Measurements from ENCODE around the gene HPN.

HPN gene

DNA sequence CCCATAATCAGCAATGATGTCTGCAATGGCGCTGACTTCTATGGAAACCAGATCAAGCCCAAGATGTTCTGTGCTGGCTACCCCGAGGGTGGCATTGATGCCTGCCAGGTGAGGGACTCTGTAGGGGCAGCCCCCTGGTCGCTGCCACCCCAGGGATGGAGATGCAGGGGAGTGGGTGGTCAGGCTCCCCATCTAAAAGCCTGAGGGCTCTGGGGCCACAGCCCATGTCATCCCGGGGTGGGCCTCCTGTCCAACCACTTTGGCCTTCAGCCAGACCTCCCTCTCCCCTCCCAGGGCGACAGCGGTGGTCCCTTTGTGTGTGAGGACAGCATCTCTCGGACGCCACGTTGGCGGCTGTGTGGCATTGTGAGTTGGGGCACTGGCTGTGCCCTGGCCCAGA is 24.1 kb downstream of the HPN start:
- no peak for DNase-seq

DNA sequence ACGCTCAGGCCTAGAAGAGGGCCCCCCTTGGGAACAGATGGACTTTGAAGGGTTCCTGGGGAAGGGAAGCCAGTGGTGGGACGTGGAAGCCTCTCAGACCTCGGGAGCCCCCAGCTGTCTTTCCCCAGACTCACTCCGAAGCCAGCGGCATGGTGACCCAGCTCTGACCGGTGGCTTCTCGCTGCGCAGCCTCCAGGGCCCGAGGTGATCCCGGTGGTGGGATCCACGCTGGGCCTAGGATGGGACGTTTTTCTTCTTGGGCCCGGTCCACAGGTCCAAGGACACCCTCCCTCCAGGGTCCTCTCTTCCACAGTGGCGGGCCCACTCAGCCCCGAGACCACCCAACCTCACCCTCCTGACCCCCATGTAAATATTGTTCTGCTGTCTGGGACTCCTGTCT is 24.6 kb downstream of the HPN start:
- no peak for DNase-seq

DNA sequence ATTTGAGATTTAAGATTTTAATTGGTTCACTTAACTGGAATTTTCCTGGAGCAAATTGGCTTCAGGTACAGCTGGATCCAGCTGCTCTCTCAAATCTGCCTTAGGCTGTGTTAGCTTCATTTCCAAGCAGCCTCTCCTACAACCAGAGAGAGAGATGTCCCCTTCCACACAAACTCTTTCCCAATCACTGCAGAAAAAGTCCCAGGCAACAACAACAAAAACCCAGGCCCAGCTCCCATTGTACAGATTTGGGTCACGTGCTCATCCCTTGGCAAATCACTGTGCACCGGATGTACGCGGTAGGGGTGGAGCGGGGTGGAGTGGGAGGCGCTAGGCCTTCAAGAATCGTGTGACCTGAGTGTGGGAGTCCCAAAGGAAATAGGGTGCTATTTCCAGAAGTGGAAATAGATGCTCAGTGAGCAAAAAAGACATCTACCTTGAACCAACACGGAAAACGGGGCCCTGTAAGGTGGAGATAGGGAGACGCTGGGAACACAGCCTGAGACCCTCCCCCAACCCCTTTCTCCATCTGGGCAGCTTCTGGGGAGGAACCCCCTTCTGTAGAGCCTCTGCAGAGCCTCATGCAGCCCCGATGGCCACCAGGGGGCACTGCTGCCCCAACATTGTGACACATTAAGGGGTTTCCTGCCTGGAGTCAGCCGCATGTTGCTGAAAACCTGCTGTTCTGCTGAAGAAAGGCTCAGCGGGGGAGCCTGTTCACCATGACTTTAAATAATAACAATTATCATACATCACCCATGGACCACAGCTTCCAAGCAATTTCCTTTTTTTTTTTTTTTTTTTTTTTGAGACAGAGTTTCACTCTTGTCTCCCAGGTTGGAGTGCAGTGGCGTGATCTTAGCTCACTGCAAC is 25.4 kb downstream of the HPN start:
- peak; percentile 80 for DNase-seq

DNA sequence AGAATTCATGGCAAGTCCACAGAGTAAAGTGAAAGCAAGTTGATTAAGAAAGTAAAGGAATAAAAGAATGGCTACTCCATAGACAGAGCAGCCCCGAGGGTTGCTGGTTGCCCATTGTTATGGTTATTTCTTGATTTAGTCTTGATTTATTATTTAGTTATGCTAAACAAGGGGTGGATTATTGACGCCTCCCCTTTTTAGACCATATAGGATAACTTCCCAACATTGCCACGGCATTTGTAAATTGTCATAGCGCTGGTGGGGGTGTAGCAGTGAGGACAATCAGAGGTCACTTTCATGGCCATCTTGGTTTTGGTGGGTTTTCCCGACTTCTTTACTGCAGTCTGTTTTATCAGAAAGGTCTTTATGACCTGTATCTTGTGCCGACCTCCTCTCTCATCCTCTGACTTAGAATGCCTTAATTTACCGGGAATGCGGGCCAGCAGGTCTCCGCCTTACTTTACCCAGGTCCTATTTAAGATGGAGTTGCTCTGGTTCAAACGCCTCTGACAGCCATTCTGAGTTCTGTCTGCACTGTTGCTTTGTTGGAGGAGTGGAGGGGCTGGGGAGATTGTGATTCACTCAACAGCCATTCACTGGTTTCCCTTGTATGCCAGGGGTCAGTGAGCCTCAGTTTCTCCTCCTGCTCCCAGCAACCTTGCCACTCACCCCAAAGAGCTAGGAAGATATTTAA is 27.6 kb downstream of the HPN start:
- DNase-seq: no peak

DNA sequence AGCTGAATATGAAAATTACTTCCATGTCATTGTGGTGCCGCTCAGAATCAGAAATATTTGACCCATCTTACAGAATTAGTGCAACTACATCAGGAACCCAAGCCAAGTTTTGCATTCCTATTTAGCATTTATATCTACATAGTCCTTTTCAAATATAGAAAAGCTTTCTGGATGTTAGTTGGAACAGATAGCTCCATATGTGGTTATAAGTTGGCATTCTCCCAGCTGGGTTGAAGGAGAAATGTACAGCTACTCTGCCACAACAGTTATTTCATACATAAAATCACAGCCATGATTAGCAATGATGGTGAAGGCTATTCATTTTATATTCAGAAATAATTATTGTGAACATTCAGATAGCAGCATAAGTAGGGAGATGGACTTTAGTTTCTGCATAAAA is 28.2 kb downstream of the HPN start:
- peak; percentile 39 for DNase-seq

DNA sequence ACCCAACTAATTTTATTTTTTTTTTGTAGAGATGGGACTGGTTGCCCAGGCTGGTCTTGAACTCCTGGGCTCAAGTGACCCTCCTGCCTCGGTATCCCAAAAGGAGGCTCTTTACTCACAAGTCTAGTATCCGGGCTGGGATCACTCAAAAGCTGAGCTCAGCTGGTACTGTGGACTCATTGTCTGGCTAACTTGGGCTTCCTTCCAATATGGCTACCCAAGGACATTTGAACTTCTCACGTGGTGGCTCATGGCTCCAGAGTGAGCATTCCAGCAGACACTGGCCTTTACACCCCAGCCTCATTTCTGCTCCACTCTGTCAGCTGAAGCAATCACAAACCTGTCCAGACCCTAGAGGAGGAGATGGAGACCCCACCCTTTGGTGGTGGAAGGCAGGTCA is 28.9 kb downstream of the HPN start:
- no peak for DNase-seq

DNA sequence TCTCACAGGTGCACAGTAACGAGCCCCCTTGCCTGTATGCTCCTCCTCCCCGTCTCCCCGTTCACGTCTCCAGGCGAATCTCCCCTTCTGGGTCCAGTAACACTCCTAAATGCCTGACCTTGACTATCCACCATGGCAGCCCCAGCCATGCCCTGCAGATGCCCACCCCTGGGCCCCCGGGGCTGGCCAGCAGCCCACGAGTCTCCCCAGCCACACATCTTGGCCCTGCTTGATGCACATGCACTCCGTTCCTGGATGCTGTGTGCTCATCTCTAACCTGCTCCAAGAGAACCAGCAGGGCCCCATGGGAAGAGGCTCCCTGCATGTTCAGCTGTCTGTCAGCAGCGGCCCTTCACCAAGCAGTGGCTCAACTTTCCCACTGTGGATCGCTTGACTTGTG is 32.0 kb downstream of the HPN start:
- DNase-seq: no peak

DNA sequence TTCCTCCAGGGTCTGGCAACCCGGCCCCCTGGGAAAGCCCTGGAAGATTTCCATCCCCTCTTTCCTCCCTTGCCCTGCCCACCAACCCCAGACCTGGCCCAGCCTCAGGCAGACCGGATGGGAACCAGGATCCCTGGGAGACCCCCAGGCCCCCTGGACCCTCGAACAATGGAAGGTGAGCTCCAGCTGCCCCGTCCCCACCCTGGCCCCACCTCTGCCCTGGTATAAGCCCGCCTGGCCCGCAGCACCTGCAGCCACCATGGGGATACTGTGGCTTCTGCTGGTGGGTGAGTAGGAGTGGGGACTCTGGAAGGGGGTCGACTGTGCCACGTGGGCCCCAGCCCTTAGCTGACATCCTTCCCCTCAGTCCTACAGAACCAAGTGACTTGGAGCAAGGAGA is 32.4 kb downstream of the HPN start:
- DNase-seq: no peak

DNA sequence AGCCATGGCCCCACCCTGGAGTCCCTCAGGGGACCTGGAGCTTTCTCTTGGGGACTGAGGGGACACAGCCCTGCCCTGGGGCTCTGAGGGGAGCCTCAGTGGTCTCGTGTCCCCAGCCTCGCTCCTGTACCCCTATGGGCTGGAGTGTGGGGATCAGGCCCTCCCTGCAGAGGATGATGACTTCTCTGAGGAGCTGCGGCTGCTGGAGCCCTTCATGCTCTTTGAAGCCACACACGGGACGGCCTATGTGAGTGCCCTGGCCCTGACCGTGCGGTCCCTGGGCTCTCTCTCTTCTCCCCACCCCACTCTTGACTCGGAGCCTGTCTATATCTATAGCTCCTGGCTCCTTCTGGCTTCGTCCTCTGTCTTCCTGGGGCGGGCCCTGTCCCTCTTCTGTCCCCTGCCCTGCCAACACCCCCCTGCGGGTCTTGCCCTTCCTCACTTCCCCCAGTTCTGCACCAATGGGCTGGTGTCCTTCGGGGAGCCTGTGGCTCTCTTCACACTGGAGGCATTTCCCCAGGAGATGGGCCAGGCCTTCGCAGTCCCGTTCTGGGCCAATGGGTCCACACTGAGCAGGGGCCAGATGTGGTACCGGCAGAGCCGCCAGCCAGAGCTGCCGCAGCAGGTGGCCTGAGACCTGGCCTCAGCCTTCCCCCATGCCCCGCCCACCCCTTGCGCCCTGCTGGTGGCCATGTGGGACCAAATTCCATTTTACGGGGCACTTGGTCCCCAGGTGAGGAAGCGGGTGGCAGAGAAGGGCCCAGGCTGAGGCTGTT is 33.1 kb downstream of the HPN start:
- DNase-seq: no peak

DNA sequence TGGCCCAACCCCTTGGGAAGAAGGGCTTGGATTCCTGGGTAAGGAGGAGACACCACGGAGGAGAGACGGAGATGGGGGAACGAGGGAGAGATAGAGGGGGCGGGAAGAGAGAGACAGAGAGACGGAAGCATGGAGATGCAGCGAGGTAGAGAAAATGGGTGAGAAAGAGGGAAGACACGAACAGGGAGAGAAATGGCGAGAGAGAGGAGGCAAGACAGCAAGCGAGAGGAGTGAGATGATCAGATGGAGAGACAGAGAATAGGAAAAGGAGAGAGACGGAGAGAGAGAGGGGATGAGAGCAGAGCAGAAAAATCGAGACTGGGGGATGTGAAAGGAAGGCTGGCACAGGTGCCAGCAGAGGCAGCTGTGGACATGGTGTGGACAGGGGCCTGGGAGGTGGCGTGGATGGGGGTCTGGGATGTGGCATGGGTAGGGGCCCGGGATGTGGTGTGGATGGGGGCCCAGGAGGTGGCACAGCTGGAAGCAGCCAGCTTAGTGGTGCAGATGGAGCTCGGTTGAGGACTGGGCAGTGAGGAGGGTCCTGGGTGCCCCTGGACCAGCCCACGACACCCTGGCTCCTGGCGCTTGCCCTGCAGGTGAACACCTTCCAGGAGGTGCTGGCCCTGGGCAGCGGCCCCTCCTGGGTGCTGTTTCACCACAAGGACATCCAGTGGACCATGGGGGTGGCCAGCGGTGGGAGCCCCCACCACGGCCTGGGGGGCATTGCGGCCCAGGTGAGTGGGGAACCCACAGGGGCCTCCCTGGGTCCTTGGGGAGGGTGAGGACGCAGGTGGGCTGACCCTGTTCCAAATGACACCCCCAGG is 33.9 kb downstream of the HPN start:
- no peak for DNase-seq

DNA sequence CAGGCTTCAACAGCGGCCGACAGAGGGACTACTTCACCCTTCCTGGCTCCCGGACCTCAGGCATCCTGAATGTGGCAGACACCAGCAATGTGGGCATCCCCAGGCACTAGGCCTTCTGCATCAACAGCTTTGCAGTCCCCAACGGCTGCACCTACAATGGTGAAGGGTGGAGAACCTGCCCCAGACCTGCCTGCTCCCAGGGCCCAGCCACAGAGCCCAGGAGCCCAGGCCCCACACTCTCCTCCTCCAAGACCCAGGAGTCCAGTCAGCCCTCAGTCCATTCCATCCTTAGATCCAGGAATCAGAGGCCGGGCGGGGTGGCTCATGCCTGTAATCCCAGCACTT is 34.5 kb downstream of the HPN start:
- DNase-seq: no peak

DNA sequence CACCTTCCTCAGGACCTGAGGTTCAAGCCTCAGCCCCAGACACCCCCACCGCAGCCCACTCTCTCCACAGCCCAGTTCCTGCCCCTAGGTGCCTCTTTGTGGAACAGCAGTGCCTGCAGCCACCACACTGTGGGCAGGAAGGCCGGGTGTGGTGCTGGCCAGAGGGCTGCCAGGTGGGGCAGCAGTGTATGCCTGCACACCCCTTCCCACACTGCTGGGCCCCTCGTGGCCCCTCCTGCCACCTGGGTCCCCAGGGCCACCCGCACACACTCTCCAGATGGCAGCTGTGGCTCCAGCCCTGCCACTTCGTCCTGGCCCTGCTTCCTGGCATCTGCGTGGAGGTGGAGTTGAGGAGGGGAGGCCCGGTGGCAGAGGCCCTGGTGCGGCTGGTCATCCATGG is 35.1 kb downstream of the HPN start:
- no peak for DNase-seq

DNA sequence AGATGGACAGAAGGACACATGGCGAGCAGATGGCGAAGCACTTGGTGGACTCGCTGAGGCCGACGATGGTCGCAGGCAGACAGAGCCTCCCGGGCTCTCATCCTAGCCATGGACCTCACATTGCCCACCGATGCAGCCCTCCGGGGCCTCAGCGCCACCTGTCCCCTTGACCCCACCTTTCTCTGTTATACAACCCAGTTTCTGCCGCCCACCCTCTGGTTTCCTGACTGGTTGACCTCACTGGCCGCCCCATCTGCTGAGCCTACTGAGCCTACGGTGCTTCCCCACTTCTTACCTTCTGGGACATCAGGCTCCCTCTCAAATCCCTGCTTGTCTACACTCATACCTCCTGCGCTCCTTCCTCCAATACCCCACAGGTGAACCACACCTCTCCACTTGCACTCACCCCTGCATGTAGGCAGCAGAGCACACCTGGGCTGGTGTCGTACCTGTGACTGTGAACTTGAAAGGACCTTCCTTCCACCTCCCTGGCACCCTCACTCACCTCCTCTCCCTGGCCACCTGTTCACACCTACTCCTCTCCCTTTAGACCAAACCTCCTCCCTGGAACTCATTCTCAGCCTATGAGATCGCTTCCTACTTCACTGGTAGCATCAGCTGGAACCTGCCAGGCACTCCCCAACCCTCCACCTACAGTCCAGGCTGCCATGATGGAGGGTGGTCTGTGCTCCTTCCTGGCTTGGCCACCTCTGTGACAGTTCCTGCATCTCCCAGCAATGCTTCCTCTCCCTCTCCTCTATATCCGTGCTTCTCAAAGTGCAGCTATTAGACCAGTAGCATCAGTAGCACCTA is 36.1 kb downstream of the HPN start:
- DNase-seq: no peak

DNA sequence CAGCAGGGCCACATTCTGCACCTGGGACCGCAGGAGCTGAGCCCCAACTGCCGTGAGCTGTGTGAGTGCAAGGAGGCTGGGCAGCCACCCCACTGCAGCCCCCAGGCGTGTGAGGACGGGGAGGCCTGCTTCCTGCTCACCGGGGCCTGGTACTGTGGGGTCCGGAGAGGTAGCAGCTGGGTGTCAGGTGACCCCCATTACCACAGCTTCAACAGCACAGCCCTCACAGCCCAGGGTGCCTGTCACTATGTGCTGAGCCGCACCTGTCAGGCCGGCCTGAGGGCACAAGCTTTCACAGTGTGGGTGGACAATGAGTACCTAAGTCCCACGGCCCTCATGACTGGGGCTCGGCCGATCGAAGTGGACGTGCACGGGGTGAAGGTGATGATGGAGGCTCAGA is 38.3 kb downstream of the HPN start:
- DNase-seq: no peak

DNA sequence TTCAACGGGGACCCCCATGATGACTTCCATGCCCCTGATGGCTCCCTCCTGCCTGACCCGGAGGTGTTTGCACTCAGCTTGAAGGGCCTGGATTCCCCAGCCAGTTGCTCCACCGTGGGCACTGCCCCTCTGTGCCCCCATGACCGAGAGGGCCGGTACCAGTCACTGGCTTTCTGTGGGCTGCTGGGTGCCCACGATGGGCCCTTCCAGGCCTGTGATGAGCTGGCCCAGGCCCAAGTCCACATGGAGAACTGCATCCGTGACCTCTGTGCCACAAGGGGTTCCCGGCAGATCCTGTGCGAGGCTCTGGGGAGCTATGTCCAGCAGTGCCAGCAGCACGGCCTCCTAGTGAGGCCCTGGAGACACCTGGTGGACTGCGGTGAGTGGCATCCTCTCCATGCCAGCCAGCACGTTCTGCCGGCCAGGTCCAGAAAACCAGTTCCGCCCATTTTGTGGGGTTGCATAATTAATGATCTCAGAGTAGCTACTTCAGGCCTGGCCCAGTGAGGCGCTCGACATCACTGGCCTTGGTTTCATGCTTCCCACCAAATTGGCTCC is 39.2 kb downstream of the HPN start:
- DNase-seq: no peak

DNA sequence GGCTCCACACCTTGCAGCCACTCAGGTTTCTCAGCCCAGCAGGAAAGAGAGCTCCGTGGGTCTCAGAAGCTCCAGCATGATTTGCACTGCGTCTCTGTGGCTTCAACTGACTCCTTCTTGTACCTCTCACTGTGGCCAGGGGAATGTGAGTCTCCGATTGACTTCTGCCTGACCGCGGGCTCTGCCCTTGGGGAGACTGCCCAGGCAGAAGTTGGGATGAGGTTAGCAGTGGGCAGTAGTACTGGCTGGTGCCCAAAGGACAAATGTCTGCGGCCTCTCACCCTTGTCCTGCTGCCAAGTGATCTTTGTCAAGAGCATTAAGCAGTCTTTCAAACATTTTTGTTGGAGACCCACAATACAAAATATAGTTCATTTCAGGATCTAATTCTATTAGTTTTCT is 39.7 kb downstream of the HPN start:
- DNase-seq: no peak

DNA sequence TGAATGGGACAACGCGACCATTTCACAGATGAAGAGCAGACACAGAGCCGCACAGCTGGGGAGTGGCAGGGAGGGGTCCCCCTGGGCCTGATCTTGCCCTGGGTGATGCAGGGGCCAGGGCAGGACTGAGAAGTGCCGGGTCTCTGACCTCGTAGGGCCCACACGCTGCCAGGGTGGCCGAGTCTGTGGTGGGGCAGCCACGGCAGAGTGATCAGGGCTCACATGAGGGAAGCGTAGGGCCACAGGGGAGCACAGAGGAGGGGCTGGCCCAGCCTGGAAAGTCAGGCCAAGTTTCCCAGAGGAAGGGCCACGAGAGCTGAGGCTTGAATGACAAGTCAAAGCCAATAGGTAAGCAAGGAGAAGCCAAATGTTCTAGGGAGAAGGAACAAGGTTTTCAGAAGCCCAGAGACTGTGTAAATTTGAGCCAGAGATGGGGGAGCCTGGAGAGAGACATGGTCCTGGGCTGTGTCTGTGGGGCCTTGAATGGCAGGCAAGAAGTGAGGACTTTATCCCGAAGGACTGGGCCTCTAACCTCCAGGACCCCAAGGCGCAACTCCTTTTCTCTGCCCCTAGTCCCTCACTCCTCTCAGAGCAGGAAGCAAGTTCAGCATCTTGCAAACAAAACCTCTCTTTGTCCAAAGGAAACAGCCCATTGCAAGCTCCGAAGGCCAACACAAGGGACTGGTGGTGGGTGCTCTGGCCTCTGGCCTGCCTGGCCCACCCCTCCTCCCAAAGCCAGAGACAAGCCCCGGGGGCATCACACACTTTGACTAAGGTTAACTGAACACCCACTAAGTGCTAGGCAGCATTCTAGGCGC is 42.4 kb downstream of the HPN start:
- no peak for DNase-seq

DNA sequence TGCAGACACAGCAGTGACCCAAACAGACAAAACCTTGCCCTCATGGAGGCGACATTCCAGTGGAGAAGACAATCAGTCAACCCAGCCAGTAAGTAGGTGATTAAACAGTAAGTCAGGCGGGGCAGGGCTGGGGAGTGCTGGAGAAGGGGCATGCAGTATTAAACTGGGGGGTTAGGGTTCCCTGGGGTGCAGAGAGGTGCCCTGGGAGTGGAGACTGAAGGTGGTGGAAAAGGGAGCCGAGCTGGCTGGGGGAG is 42.9 kb downstream of the HPN start:
- no peak for DNase-seq

DNA sequence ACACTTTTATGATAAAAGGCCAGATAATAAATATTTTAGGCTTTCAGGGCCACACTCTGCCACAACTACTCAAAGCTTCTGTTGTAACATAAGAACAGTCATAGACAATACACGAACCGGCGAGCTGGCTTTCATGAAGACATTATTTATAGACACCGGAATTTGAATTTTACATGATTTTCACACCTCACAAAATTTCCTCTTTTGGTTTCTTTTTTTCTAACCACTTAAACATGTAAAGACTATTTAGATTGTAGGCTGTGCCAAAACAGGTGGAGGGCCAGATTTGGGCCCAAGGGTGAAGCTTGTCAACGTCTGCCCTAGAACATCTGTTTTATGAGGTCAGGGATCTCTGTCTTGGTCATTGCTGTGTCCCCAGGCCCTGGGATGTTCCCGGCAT is 44.4 kb downstream of the HPN start:
- DNase-seq: no peak

DNA sequence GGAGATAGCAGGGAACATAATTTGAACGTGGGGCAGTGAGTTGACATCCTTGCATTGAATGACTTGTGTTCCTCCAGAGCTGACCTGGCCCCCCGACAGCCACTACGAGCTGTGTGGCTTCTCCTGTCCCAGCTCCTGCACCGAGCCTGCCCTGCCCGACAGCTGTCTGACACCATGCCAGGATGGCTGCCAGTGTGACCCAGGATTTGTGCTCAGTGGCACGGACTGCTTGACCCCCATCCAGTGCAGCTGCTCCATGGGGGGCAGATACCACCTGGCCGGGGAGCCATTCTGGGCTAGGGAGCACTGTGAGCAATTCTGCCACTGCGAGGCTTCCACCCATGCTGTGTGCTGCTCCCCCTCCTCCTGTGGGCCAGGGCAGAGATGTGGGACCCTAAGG is 44.9 kb downstream of the HPN start:
- no peak for DNase-seq

DNA sequence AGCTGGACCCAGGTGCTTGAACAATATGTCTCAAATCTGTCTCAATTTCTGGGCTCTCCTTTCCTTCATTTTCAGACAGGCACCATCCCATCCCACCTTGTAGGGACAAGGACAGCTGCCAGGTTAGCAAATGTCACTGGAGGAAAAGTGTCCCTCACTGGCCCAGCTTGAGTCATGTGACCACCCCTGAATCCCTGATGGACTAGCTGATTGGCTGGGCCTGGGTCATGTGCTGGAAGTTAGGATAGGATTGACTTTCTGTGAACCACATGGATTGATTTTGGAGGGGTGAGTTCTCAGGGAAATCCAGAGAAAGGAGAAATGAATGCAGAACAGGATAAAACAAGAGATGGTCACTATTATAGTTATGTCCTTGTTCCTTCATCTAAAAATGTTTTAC is 45.9 kb downstream of the HPN start:
- DNase-seq: no peak

All from fibroblast of skin of right biceps (primary cell).